Vagina (tissue), 2 donors: Measurements from ENCODE around the gene SCNN1B.

ENCODE experiments used
- POLR2A ChIP-seq, 2 donors: fragments of 450-650 bp; IDR thresholded peaks; one replicate each; pipeline ENCODE4 v1.6.1; 2017; ENCODE audit warnings: antibody characterized with exemption in 2 of 2, mild to moderate bottlenecking in 2 of 2, moderate library complexity in 2 of 2
- POLR2AphosphoS5 ChIP-seq, 2 donors: sonication (generic); formaldehyde crosslinking; IDR thresholded peaks; one replicate each; pipeline ENCODE4 v1.9.0; 2017; ENCODE audit warnings: antibody characterized with exemption in 2 of 2, mild to moderate bottlenecking in 2 of 2, low read depth in 1 of 2; ENCODE audit not compliant: insufficient read depth in 1 of 2
- TF ChIP-seq, protein P1 (sequence below), 3 experiments: fragments of 450-650 bp in 2 of 3; fragments of 200-600 bp in 1 of 3; sonication (generic) in 1 of 3; IDR thresholded peaks; one replicate each; pipeline ENCODE4 v1.5.1; 2017 to 2019; ENCODE audit warnings: antibody characterized with exemption in 3 of 3, mild to moderate bottlenecking in 2 of 3, moderate library complexity in 2 of 3

DNA sequence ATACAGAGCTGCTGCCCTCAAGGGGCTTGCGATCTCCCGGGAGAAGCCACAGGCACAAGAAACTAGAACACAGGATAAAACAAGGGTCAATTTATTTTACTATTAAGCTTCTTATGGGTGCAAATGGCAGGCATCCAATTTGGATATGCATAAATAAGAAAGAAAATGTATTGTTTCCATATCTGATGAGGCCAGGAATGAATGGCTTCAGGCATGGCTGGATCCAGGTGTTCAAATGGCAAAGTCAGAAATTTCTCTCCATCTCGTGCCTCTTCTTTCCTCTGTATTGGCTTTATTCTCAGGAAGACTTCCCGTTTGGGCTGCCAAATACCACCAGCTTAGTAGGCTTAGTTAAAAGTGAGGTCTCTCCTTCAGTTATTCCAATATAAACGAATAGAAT is 43.1 kb downstream of the SCNN1B start:
- no peak for TF ChIP-seq POLR2A (IDR thresholded peaks at IDR 0.05)
- TF ChIP-seq, protein P1, sequence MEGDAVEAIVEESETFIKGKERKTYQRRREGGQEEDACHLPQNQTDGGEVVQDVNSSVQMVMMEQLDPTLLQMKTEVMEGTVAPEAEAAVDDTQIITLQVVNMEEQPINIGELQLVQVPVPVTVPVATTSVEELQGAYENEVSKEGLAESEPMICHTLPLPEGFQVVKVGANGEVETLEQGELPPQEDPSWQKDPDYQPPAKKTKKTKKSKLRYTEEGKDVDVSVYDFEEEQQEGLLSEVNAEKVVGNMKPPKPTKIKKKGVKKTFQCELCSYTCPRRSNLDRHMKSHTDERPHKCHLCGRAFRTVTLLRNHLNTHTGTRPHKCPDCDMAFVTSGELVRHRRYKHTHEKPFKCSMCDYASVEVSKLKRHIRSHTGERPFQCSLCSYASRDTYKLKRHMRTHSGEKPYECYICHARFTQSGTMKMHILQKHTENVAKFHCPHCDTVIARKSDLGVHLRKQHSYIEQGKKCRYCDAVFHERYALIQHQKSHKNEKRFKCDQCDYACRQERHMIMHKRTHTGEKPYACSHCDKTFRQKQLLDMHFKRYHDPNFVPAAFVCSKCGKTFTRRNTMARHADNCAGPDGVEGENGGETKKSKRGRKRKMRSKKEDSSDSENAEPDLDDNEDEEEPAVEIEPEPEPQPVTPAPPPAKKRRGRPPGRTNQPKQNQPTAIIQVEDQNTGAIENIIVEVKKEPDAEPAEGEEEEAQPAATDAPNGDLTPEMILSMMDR (IDR thresholded peaks at IDR 0.05): no peak
- TF ChIP-seq POLR2AphosphoS5 (IDR thresholded peaks at IDR 0.05; ENCODE audit: insufficient read depth in 1 of 2, low read depth in 1 of 2): no peak
